Activated CD4-positive, CD25-positive, alpha-beta regulatory T cell treated with anti-CD3 and anti-CD28 coated beads, Interleukin-2, amount 50 U/mL, for 16 hours (primary cell): ENCODE results near the gene RET.

Experiments used
- DNase-seq: peaks from one replicate; pipeline ENCODE4 v3.0.0-alpha.2; 2020; ENCODE audit warnings: low read depth, low spot score

Gene RET

GRCh38 chr10:43061760-43062159 lies 15.1 kb upstream of the RET start:
- no peak for DNase-seq

- no peak for DNase-seq
Observed at GRCh38 chr10:43062402-43063160, 14.3 kb upstream of the RET start.

GRCh38 chr10:43064331-43065075 lies 12.4 kb upstream of the RET start:
- DNase-seq, result no peak

GRCh38 chr10:43065234-43065633 lies 11.6 kb upstream of the RET start:
- DNase-seq, result no peak

GRCh38 chr10:43065761-43066160 lies 11.1 kb upstream of the RET start:
- DNase-seq, result no peak

GRCh38 chr10:43066481-43066880 lies 10.4 kb upstream of the RET start:
- DNase-seq, result no peak

GRCh38 chr10:43067391-43068135 lies 9.3 kb upstream of the RET start:
- no peak for DNase-seq

- no peak for DNase-seq
Observed at GRCh38 chr10:43068136-43068395, 8.8 kb upstream of the RET start.

GRCh38 chr10:43068471-43069210 lies 8.2 kb upstream of the RET start:
- no peak for DNase-seq

GRCh38 chr10:43069211-43069515 lies 7.7 kb upstream of the RET start:
- DNase-seq, result no peak

GRCh38 chr10:43069579-43069978 lies 7.3 kb upstream of the RET start:
- no peak for DNase-seq

- no peak for DNase-seq
Observed at GRCh38 chr10:43070121-43071085, 6.5 kb upstream of the RET start.

- no peak for DNase-seq
Observed at GRCh38 chr10:43071865-43072650, 4.8 kb upstream of the RET start.

- DNase-seq, result no peak
Observed at GRCh38 chr10:43073191-43073590, 3.7 kb upstream of the RET start.

- DNase-seq, result no peak
Observed at GRCh38 chr10:43073721-43074120, 3.1 kb upstream of the RET start.

- DNase-seq, result no peak
Observed at GRCh38 chr10:43074409-43074808, 2.5 kb upstream of the RET start.

GRCh38 chr10:43074827-43075611 lies 1.9 kb upstream of the RET start:
- no peak for DNase-seq

- DNase-seq, result no peak
Observed at GRCh38 chr10:43075612-43076003, 1.3 kb upstream of the RET start.

- DNase-seq, result no peak
Observed at GRCh38 chr10:43076311-43076875, 476 bp upstream of the RET start.
